ENCODE data around the gene MMP14. TPM values are rescaled to one million over a fixed set of nuclear protein-coding genes. Genes with fewer than 3 reads are reported as not detected.

The MMP14 gene
- total RNA-seq, 6 experiments from 2014 or later: 8.7 to 26.0 (median 12.8) TPM

DNA sequence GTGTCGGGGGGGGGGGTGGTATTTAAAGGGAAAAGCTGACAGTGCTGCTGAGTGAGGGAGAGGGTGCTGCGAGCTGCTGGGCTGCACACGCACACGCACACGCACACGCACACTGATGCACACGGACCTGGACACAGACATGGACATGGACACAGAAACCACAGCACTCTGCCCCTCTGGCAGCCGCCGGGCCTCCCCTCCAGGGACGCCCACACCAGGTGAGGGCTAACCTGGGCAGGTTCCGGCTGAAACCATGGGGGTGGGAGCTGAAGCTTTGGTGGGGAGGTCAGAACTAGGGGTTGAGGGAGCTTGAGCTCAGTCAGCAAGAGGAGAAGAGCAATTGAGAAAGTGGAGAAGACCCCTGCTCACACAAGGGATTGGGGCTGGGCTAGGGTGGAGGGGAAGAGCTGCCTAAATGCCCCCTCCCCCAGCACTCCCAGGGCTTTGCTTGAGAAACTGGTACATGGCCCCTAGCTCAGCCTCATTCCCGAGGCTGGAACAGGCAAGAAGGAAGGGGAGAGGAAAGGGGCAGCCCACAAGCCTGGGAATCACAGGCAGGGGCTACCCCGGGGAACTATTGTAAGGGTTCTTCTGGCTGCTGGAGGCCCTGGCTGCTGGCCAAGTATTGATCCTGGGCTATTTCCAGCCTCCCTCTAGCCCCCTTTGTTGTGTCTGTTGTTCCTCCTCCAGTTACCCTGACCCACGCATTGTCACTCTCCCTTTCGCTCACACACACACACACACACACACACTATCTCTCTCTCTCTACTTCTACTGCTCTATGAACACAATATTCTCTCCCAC, 47.0 kb downstream of the MMP14 start, which contains the start of gene REM2:
Gene REM2 (plus strand): TSS at position 50 of the 804 bp plus-strand sequence. CDS start 66 bp downstream, at position 116.
- H3K4me3 ChIP-seq: no peak within 1 kb of the TSS
- H3K36me3 ChIP-seq: peaks cover 0 to 3% (median under 1%) of the 10 kb centered on the region in 4 donors
- no peak for TF ChIP-seq POLR2A (IDR thresholded peaks at IDR 0.05)
- TF ChIP-seq CTCF (IDR thresholded peaks at IDR 0.05): no peak
- ATAC-seq (no peak), DNase-seq (no peak)
- no peak within 1 kb of the TSS for H3K27ac ChIP-seq
- 30% methylated on average over 8 of the region's 15 CpGs for WGBS (ENCODE audit: insufficient coverage, low coverage, low lambda C conversion rate, missing lambda C conversion rate)
- no peaks in the 10 kb centered on the region for H3K9me3 ChIP-seq
- intact Hi-C loops (cut with DNase I): no loop called here
- H3K27me3 ChIP-seq: no peaks in the 10 kb centered on the region
- H3K4me1 ChIP-seq: no peaks in the 10 kb centered on the region

DNA sequence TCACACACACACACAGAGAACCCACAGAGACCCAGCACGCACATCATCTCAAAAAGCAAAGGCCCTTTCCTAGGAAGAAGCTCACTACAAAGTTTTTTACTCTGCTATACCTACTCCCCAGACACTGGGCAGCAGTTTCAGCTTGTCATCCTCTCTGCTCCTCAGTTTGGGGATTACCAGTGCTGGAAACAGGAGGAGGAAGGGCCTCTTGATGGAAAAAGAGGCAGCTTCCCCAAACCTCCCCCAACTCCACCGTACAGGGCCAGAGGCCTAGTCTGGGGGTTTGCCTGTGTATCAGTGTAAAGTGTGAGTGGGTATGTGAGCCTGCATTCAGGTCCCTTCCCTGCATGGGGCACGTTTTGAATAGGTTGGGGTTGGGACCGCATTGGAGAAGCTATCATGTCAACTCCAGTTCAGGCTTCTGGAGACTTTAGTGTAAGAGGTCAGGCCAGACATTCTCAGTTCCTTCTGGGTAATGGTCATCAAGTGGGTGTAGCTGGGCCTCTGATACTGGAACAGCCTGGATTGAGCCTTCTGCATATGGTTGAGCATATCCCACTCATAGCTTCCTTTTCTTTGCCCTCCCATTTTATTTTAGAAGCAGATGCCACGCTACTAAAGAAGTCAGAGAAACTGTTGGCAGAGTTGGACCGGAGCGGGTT, 47.8 kb downstream of the MMP14 start:
- 80% methylated on average over 5 of the region's 7 CpGs for WGBS (ENCODE audit: insufficient coverage, low coverage, low lambda C conversion rate, missing lambda C conversion rate)

DNA sequence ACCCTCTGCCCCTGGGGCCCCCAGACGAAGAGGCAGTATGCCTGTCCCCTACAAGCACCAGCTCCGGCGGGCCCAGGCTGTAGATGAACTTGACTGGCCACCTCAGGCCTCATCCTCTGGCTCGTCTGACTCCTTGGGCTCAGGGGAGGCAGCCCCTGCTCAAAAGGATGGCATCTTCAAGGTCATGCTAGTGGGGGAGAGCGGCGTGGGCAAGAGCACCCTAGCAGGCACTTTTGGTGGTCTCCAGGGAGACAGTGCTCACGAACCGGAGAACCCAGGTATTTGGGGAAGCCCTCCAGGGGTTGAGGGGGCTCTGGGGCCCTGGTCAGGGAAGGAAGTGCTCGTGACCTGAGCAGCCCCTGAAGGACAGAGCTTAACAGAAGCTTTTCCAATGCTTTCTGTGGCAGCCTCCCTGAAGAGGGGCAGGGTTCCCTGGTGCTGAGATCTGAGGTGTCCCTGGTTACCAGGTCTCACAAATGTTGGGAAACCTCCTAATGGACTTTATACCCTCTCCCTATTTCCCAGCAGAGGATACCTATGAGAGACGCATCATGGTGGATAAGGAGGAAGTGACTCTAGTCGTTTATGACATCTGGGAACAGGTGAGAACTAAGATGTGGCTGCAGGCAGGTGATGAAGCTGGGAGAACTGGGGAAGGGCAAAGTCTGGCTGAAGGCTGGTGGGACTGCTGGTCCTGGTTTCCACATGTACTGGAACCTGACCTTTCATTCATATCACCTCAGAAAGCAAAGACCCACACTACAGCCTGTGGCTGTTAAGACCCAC, 48.5 kb downstream of the MMP14 start:
- WGBS (ENCODE audit: insufficient coverage, low coverage, low lambda C conversion rate, missing lambda C conversion rate): 77% methylated on average over 5 of the region's 11 CpGs
- Histone ChIP-seq H3K27me3 (no peaks in the 10 kb centered on the region), H3K36me3 (no peaks in the 10 kb centered on the region), H3K4me1 (no peaks in the 10 kb centered on the region), H3K27ac (no peak overlapping the region), H3K9me3 (no peaks in the 10 kb centered on the region), H3K4me3 (no peak overlapping the region)
- no peak for TF ChIP-seq POLR2A (IDR thresholded peaks at IDR 0.05)
- no peak for TF ChIP-seq CTCF (IDR thresholded peaks at IDR 0.05)
- ATAC-seq (no peak), DNase-seq (no peak)
- intact Hi-C loops (cut with DNase I): no loop called here

More for the DNA sequence above, 47.8 kb downstream of the MMP14 start:
- Histone ChIP-seq H3K36me3 (no peaks in the 10 kb centered on the region), H3K27ac (no peak overlapping the region), H3K4me1 (no peaks in the 10 kb centered on the region), H3K27me3 (no peaks in the 10 kb centered on the region), H3K4me3 (no peak overlapping the region), H3K9me3 (no peaks in the 10 kb centered on the region)
- no peak for DNase-seq
- no peak for ATAC-seq
- TF ChIP-seq POLR2A (IDR thresholded peaks at IDR 0.05): no peak
- no peak for TF ChIP-seq CTCF (IDR thresholded peaks at IDR 0.05)
- intact Hi-C loops (cut with DNase I): no loop called here

- no peak for DNase-seq
- TF ChIP-seq CTCF (IDR thresholded peaks at IDR 0.05): no peak
- no peak for TF ChIP-seq POLR2A (IDR thresholded peaks at IDR 0.05)
- 92% methylated on average over 15 of the region's 21 CpGs for WGBS (ENCODE audit: insufficient coverage, low coverage, low lambda C conversion rate, missing lambda C conversion rate)
- ATAC-seq: no peak
- no peak overlapping the region for H3K4me3 ChIP-seq
- no peaks in the 10 kb centered on the region for H3K36me3 ChIP-seq
- H3K27me3 ChIP-seq: no peaks in the 10 kb centered on the region
- no peaks in the 10 kb centered on the region for H3K9me3 ChIP-seq
- H3K4me1 ChIP-seq: no peaks in the 10 kb centered on the region
- intact Hi-C loops (cut with DNase I): no loop called here
- H3K27ac ChIP-seq: no peak overlapping the region
Observed at GRCh38 chr14:22885975-22886374, 49.6 kb downstream of the MMP14 start.
